T-helper 2 cell (primary cell): ENCODE data around the gene RAB6B.

Experiments used
- DNase-seq, 5 experiments: peaks; one replicate each; pipeline versions ENCODE4 v3.0.0 to v3.0.0-alpha.2; 2012 to 2022

Gene RAB6B

GRCh38 chr3:133880886-133881455 lies 14.7 kb downstream of the RAB6B start:
- DNase-seq: no peak

GRCh38 chr3:133880287-133880686 lies 15.4 kb downstream of the RAB6B start:
- DNase-seq: peak in 1 of 5 experiments; percentile 49

- DNase-seq: no peak
Observed at GRCh38 chr3:133878518-133878917, 17.2 kb downstream of the RAB6B start.

- no peak for DNase-seq
Observed at GRCh38 chr3:133877221-133877620, 18.5 kb downstream of the RAB6B start.

- no peak for DNase-seq
Observed at GRCh38 chr3:133874761-133875438, 20.8 kb downstream of the RAB6B start.

- peak in 1 of 5 experiments; percentile 22 for DNase-seq
Observed at GRCh38 chr3:133874344-133874743, 21.3 kb downstream of the RAB6B start.

- no peak for DNase-seq
Observed at GRCh38 chr3:133872781-133873180, 22.9 kb downstream of the RAB6B start.

- DNase-seq: no peak
Observed at GRCh38 chr3:133872161-133872560, 23.5 kb downstream of the RAB6B start.

GRCh38 chr3:133871368-133872090 lies 24.2 kb downstream of the RAB6B start:
- DNase-seq: no peak

- DNase-seq: no peak
Observed at GRCh38 chr3:133870822-133871221, 24.9 kb downstream of the RAB6B start.

GRCh38 chr3:133869586-133869985 lies 26.1 kb downstream of the RAB6B start:
- DNase-seq: no peak

GRCh38 chr3:133868758-133869475 lies 26.8 kb downstream of the RAB6B start:
- DNase-seq: no peak

- DNase-seq: no peak
Observed at GRCh38 chr3:133868186-133868585, 27.5 kb downstream of the RAB6B start.

- DNase-seq: no peak
Observed at GRCh38 chr3:133866141-133866540, 29.5 kb downstream of the RAB6B start.

- no peak for DNase-seq
Observed at GRCh38 chr3:133865136-133865855, 30.4 kb downstream of the RAB6B start.

GRCh38 chr3:133864616-133865015 lies 31.1 kb downstream of the RAB6B start:
- no peak for DNase-seq

GRCh38 chr3:133863911-133864310 lies 31.8 kb downstream of the RAB6B start:
- peak in 1 of 5 experiments; percentile 23 for DNase-seq

GRCh38 chr3:133862161-133862560 lies 33.5 kb downstream of the RAB6B start:
- DNase-seq: no peak

GRCh38 chr3:133860519-133860918 lies 35.2 kb downstream of the RAB6B start:
- no peak for DNase-seq

GRCh38 chr3:133859381-133860234 lies 36.1 kb downstream of the RAB6B start:
- DNase-seq: no peak

GRCh38 chr3:133857767-133858166 lies 37.9 kb downstream of the RAB6B start:
- peak in 1 of 5 experiments; percentile 21 for DNase-seq

GRCh38 chr3:133856316-133856715 lies 39.4 kb downstream of the RAB6B start:
- no peak for DNase-seq
